BE2C (cell line): ENCODE results near the gene TMEM190.

Experiments used
- DNase-seq: peaks from one replicate; pipeline ENCODE4 v3.0.0-alpha.2; 2020
- H3K27me3 ChIP-seq: fragments of 250-450 bp; sonication (Bioruptor Pico); 2 replicates; pipeline ENCODE4 v1.5.1; 2020; ENCODE audit warnings: mild to moderate bottlenecking
- H3K36me3 ChIP-seq: fragments of 250-450 bp; sonication (Bioruptor Pico); 2 replicates; pipeline ENCODE4 v1.5.1; 2020; ENCODE audit warnings: mild to moderate bottlenecking
- H3K4me1 ChIP-seq: fragments of 250-450 bp; sonication (Bioruptor Pico); 2 replicates; pipeline ENCODE4 v1.5.1; 2020
- H3K4me3 ChIP-seq: 2 replicates; pipeline ENCODE4 v1.5.1; 2011; ENCODE audit warnings: low read depth, low read length
- H3K9me3 ChIP-seq: fragments of 250-450 bp; sonication (Bioruptor Pico); 2 replicates; pipeline ENCODE4 v1.5.1; 2020
- CTCF ChIP-seq: IDR thresholded peaks from 2 replicates; pipeline ENCODE4 v1.5.1; 2012; ENCODE audit warnings: mild to moderate bottlenecking, low read depth, low read length

Gene TMEM190

GRCh38 chr19:55362174-55362989 is 14.2 kb upstream of the TMEM190 start:
- Histone ChIP-seq H3K27me3 (no peaks in the 10 kb centered on the region), H3K4me1 (no peaks in the 10 kb centered on the region; the same call in 1 of the 2 replicates), H3K36me3 (no peaks in the 10 kb centered on the region), H3K9me3 (no peaks in the 10 kb centered on the region), H3K4me3 (no peak overlapping the region)
- TF ChIP-seq CTCF = no peak
- no peak for DNase-seq

- Histone ChIP-seq H3K36me3 (no peaks in the 10 kb centered on the region), H3K9me3 (no peaks in the 10 kb centered on the region), H3K4me1 (no peaks in the 10 kb centered on the region; the same call in 1 of the 2 replicates), H3K4me3 (no peak within 1 kb of the TSS), H3K27me3 (no peaks in the 10 kb centered on the region)
- no peak for TF ChIP-seq CTCF
- no peak for DNase-seq
Observed at GRCh38 chr19:55362990-55363716, 13.5 kb upstream of the TMEM190 start, which contains the start of gene GARIN5B. Gene GARIN5B, minus strand, starts transcription at chr19:55363260. Its CDS starts 194 bp downstream, at chr19:55363066.

- no peak for DNase-seq
- Histone ChIP-seq H3K4me1 (peaks cover 4% of the 10 kb centered on the region; the same call in 1 of the 2 replicates), H3K4me3 (no peak overlapping the region)
Observed at GRCh38 chr19:55365245-55365644, 11.4 kb upstream of the TMEM190 start.

GRCh38 chr19:55365964-55366363 is 10.7 kb upstream of the TMEM190 start:
- no peak for DNase-seq
- no peak for TF ChIP-seq CTCF
- Histone ChIP-seq H3K4me1 (peaks cover 4% of the 10 kb centered on the region; the same call in 1 of the 2 replicates), H3K36me3 (no peaks in the 10 kb centered on the region), H3K4me3 (no peak overlapping the region), H3K9me3 (no peaks in the 10 kb centered on the region), H3K27me3 (peaks cover 17% of the 10 kb centered on the region)

More at GRCh38 chr19:55365245-55365644, 11.4 kb upstream of the TMEM190 start:
- no peak for TF ChIP-seq CTCF
- peaks cover 12% of the 10 kb centered on the region for H3K27me3 ChIP-seq
- no peaks in the 10 kb centered on the region for H3K36me3 ChIP-seq
- H3K9me3 ChIP-seq = no peaks in the 10 kb centered on the region

GRCh38 chr19:55366790-55367189 is 9.8 kb upstream of the TMEM190 start:
- no peak for TF ChIP-seq CTCF
- Histone ChIP-seq H3K9me3 (no peaks in the 10 kb centered on the region), H3K27me3 (peaks cover 19% of the 10 kb centered on the region), H3K4me3 (no peak overlapping the region), H3K4me1 (peaks cover 4% of the 10 kb centered on the region; the same call in 1 of the 2 replicates), H3K36me3 (no peaks in the 10 kb centered on the region)
- DNase-seq = no peak
